Gastroesophageal sphincter (tissue), 4 donors: ENCODE measurements around the gene DOLPP1. TPM values are rescaled to one million over a fixed set of nuclear protein-coding genes. Genes with fewer than 3 reads are reported as not detected.

Source experiments
- ATAC-seq: fragments of 150-250 bp; one replicate; pipeline ENCODE4 v1.9.1; 2016; ENCODE audit warnings: mild to moderate bottlenecking, moderate library complexity
- H3K27ac ChIP-seq, 4 donors: fragments of 200-600 bp; sonication (generic) in 3 of 4; 1 replicate in 3 of 4; 2 replicates in 1 of 4; pipeline ENCODE4 v1.5.1; 2016 to 2019
- H3K27me3 ChIP-seq: fragments of 200-600 bp; sonication (generic); one replicate; pipeline ENCODE4 v1.5.1; 2019
- H3K36me3 ChIP-seq, 2 donors: fragments of 200-600 bp; sonication (generic); one replicate each; pipeline ENCODE4 v1.5.1; 2019; ENCODE audit warnings: control low read depth in 1 of 2
- H3K4me1 ChIP-seq, 3 donors: fragments of 200-600 bp; sonication (generic); 1 replicate in 2 of 3; 2 replicates in 1 of 3; pipeline ENCODE4 v1.5.1; 2016 to 2019; ENCODE audit warnings: control low read depth in 2 of 3
- H3K4me3 ChIP-seq, 2 donors: fragments of 200-600 bp; sonication (generic); one replicate each; pipeline ENCODE4 v1.5.1; 2019; ENCODE audit warnings: mild to moderate bottlenecking in 1 of 2, moderate library complexity in 1 of 2
- H3K9me3 ChIP-seq, 3 donors: fragments of 200-600 bp; sonication (generic); one replicate each; pipeline ENCODE4 v1.5.1; 2017 to 2019; ENCODE audit warnings: control low read depth in 2 of 3
- CTCF ChIP-seq, 4 experiments: fragments of 200-600 bp in 2 of 4; fragments of 450-650 bp in 2 of 4; sonication (generic) in 1 of 4; IDR thresholded peaks; one replicate each; pipeline ENCODE4 v1.5.1; 2017 to 2019; ENCODE audit warnings: antibody characterized with exemption in 4 of 4, mild to moderate bottlenecking in 2 of 4, moderate library complexity in 2 of 4
- EP300 ChIP-seq: sonication (generic); formaldehyde crosslinking; IDR thresholded peaks from one replicate; pipeline ENCODE4 v1.6.1; 2017; ENCODE audit warnings: antibody characterized with exemption, mild to moderate bottlenecking
- POLR2A ChIP-seq, 2 donors: fragments of 450-650 bp; IDR thresholded peaks; one replicate each; pipeline ENCODE4 v1.6.1; 2017; ENCODE audit warnings: antibody characterized with exemption in 2 of 2, mild to moderate bottlenecking in 2 of 2, moderate library complexity in 1 of 2
- POLR2AphosphoS5 ChIP-seq: sonication (generic); formaldehyde crosslinking; IDR thresholded peaks from one replicate; pipeline ENCODE4 v1.6.1; 2017; ENCODE audit warnings: antibody characterized with exemption
- WGBS, 2 donors: methylation state at CpG; one replicate each; pipeline ENCODE4 v1.1.5; 2018; ENCODE audit warnings: low coverage in 1 of 2; 5-methylcytosine and 5-hydroxymethylcytosine counted together
- total RNA-seq, 4 donors: library from RNA; depleted of rRNA; stranded (reverse); fragments of >200 nt; gene quantifications; one replicate each; pipeline ENCODE4 v1.1.0, GENCODE V29; 2016

Gene DOLPP1
- total RNA-seq, 4 donors from 2014 or later = 2.7 to 6.2 (median 6.0) TPM

- Histone ChIP-seq H3K9me3 (no peaks in the 10 kb centered on the region), H3K36me3 (peaks cover 0 to 59% of the 10 kb centered on the region in 2 donors), H3K27me3 (no peaks in the 10 kb centered on the region), H3K27ac (peak overlapping the region in 3 of 4 donors; percentile 95 to 100 (median 97)), H3K4me3 (no peak overlapping the region), H3K4me1 (peaks cover 7 to 57% (median 48%) of the 10 kb centered on the region in 3 donors)
- TF ChIP-seq EP300 = no peak
- TF ChIP-seq CTCF (IDR thresholded peaks at IDR 0.05) = no peak
- no peak for TF ChIP-seq POLR2A (IDR thresholded peaks at IDR 0.05)
- TF ChIP-seq POLR2AphosphoS5 = no peak
- no peak for ATAC-seq
- 80 to 86% methylated on average over 2 to 4 of the region's 19 CpGs for WGBS, 2 donors
Measured at GRCh38 chr9:129137292-129138143, 56.6 kb downstream of the DOLPP1 start.

GRCh38 chr9:129138144-129138462 is 57.2 kb downstream of the DOLPP1 start:
- H3K4me1 ChIP-seq = peaks cover 10 to 62% (median 52%) of the 10 kb centered on the region in 3 donors
- no peaks in the 10 kb centered on the region for H3K27me3 ChIP-seq
- no peaks in the 10 kb centered on the region for H3K9me3 ChIP-seq
- 18% methylated on average over 3 of the region's 9 CpGs; no CpG with 5 or more reads in 1 of the 2 donors for WGBS, 2 donors
- H3K36me3 ChIP-seq = peaks cover 0 to 56% of the 10 kb centered on the region in 2 donors
- peak overlapping the region; percentile 68 to 100 (median 96) for H3K27ac ChIP-seq
- TF ChIP-seq POLR2AphosphoS5 (no peak), CTCF (IDR thresholded peaks at IDR 0.05) (no peak), POLR2A (IDR thresholded peaks at IDR 0.05) (no peak), EP300 (no peak)
- no peak for ATAC-seq
- no peak overlapping the region for H3K4me3 ChIP-seq

- WGBS, 2 donors = 10 to 80% methylated on average over 1 to 4 of the region's 21 CpGs
- peaks cover 14 to 68% (median 57%) of the 10 kb centered on the region in 3 donors for H3K4me1 ChIP-seq
- no peaks in the 10 kb centered on the region for H3K9me3 ChIP-seq
- H3K36me3 ChIP-seq = peaks cover 0 to 51% of the 10 kb centered on the region in 2 donors
- peak overlapping the region; percentile 68 to 100 (median 96) for H3K27ac ChIP-seq
- no peaks in the 10 kb centered on the region for H3K27me3 ChIP-seq
- peak; percentile 31 for ATAC-seq
- TF ChIP-seq POLR2AphosphoS5 = peak; percentile 73
- no peak for TF ChIP-seq EP300
- peak overlapping the region in 1 of 2 donors; percentile 55 for H3K4me3 ChIP-seq
Measured at GRCh38 chr9:129138476-129139232, 57.7 kb downstream of the DOLPP1 start.

GRCh38 chr9:129139233-129139992 is 58.5 kb downstream of the DOLPP1 start:
- Histone ChIP-seq H3K27me3 (no peaks in the 10 kb centered on the region), H3K27ac (peak overlapping the region; percentile 68 to 100 (median 96)), H3K9me3 (no peaks in the 10 kb centered on the region), H3K4me3 (peak overlapping the region; percentile 14 to 55), H3K36me3 (peaks cover 0 to 46% of the 10 kb centered on the region in 2 donors), H3K4me1 (peaks cover 14 to 75% (median 65%) of the 10 kb centered on the region in 3 donors)
- no peak for TF ChIP-seq POLR2A (IDR thresholded peaks at IDR 0.05)
- TF ChIP-seq POLR2AphosphoS5 = peak; percentile 39
- peak in 3 of 4 experiments; percentile 92 to 98 (median 98) for TF ChIP-seq CTCF (IDR thresholded peaks at IDR 0.05)
- no peak for TF ChIP-seq EP300
- peak; percentile 44 for ATAC-seq
- 0% methylated on average over 2 of the region's 13 CpGs; no CpG with 5 or more reads in 1 of the 2 donors for WGBS, 2 donors

GRCh38 chr9:129139993-129140396 is 59.1 kb downstream of the DOLPP1 start:
- TF ChIP-seq CTCF (IDR thresholded peaks at IDR 0.05) (no peak), EP300 (no peak), POLR2AphosphoS5 (peak; percentile 92), POLR2A (IDR thresholded peaks at IDR 0.05) (peak; percentile 8 to 38)
- WGBS, 2 donors = 0% methylated on average over 7 to 10 of the region's 11 CpGs
- Histone ChIP-seq H3K4me1 (peaks cover 14 to 81% (median 68%) of the 10 kb centered on the region in 3 donors), H3K4me3 (peak overlapping the region; percentile 41 to 55), H3K9me3 (no peaks in the 10 kb centered on the region), H3K36me3 (peaks cover 0 to 40% of the 10 kb centered on the region in 2 donors), H3K27ac (peak overlapping the region; percentile 95 to 100 (median 97)), H3K27me3 (no peaks in the 10 kb centered on the region)
- peak; percentile 84 for ATAC-seq
